ENCODE results near the gene CHRNB2.

The CHRNB2 gene

DNA sequence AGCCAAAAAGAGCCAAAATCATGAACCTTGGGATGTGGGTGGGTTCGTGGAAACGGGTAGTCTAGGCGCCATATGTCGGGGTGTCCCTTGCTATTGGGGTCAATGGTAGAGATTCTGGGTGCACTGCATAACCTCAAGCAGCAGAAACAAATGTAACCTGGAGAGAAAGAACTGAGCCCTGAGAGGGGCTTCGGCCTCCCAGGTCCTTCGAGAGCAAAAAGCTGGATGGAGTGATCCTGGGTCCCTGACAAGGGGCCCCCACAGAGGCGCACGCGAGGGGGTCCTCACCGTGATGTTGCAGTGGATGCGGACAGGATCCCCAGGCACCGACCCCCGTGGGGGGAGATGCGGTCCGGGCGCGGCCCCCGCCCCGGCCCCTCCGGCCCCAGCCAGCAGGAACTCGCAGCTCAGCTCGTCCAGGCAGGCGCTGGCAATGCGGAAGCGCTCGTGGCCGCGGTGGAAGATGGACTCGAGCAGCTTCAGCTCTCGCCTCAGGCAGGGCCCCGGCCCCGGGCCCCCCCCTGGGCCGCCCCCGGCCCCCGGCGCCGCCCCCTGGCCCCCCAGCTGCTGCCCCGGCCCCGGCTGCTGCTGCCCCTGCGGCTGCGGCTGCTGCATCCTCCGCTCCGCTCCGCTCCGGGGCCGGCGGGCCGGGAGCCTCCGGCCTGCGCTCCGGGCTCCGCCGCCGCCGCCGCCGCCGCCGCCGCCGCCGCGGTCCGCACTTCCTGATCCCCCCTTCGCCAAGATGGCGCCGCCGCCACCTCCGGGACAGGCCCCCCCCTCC is 9.4 kb upstream of the CHRNB2 start, which contains the start of gene UBE2Q1:
UBE2Q1 (minus strand) TSS at position 724 of the 781 bp plus-strand sequence; CDS start at position 615, 109 bp downstream.
- Histone ChIP-seq H3F3A (ENCODE audit: insufficient read depth, low read length) (peaks cover 16% of the 10 kb centered on the region), H3K4me3 (ENCODE audit: low read length) (peak within 1 kb of the TSS; percentile 88), H3K27ac (ENCODE audit: low read length) (peak within 1 kb of the TSS; percentile 54), H3K36me3 (replicated peaks; ENCODE audit: insufficient read depth, low read length) (peaks cover 20% of the 10 kb centered on the region), H3K4me1 (ENCODE audit: low read length) (peaks cover 16% of the 10 kb centered on the region), H3K27me3 (replicated peaks; ENCODE audit: insufficient read depth, low read length) (no peaks in the 10 kb centered on the region), H3K9ac (ENCODE audit: low read length) (peak within 1 kb of the TSS; percentile 87), H3K4me2 (ENCODE audit: low read depth, low read length) (peak within 1 kb of the TSS; percentile 96), H4K20me1 (ENCODE audit: insufficient read depth, low read length) (0 out of 2 replicates have a peak, but pooled peaks cover 10% of the 10 kb centered on the region), H3K9me2 (replicated peaks; ENCODE audit: insufficient read depth, low read length) (no peaks in the 10 kb centered on the region), H2AFZ (ENCODE audit: low read length) (peak within 1 kb of the TSS; percentile 74), H3K9me3 (replicated peaks; ENCODE audit: insufficient read depth, low read length) (no peaks in the 10 kb centered on the region), H3K79me2 (ENCODE audit: low read length) (peaks cover 43% of the 10 kb centered on the region)
- peak; percentile 58 for DNase-seq
- TF ChIP-seq, protein P1, sequence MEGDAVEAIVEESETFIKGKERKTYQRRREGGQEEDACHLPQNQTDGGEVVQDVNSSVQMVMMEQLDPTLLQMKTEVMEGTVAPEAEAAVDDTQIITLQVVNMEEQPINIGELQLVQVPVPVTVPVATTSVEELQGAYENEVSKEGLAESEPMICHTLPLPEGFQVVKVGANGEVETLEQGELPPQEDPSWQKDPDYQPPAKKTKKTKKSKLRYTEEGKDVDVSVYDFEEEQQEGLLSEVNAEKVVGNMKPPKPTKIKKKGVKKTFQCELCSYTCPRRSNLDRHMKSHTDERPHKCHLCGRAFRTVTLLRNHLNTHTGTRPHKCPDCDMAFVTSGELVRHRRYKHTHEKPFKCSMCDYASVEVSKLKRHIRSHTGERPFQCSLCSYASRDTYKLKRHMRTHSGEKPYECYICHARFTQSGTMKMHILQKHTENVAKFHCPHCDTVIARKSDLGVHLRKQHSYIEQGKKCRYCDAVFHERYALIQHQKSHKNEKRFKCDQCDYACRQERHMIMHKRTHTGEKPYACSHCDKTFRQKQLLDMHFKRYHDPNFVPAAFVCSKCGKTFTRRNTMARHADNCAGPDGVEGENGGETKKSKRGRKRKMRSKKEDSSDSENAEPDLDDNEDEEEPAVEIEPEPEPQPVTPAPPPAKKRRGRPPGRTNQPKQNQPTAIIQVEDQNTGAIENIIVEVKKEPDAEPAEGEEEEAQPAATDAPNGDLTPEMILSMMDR (IDR thresholded peaks at IDR 0.05; ENCODE audit: low read length): no peak
- TF ChIP-seq EZH2phosphoT487 (IDR thresholded peaks at IDR 0.05; ENCODE audit: low read length) (no peak), EZH2 (optimal IDR thresholded peaks at IDR 0.05; ENCODE audit: low read depth, low read length) (no peak)

DNA sequence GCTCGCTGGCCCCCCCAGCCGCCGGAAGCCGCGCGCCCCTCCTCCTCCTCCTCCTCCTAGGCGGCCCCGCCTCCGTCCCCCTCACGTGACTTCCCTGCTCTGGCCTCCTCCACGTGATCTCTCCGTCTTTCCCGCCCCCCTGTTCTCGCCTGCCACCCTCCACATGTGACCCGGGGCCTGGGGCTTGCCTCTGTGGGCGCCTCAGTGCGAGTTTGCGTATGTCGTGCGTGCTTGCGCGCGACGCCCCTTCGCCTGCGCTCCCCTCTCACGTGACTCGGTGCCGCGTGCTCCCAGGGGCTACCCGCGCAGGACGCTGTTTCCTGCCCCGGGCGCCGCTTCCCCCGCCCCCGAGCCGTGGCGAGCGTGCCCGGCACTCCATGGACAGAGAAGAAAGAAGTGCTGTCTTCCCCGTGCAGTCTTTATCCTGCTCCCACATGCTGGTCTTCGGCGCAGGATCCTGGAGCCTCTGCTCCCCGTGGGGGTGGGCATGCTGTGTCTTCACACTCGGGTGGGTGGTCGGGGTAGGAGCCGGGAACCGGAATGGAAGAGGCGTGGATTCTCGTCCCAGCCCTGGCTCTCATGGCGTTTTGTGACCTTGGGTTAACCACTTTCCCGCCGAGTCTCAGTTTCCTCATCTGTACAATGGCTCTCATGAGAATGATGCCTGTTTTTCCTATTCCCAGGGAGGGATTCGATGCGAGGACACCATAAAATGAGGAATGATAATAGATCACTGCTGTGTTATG is 8.7 kb upstream of the CHRNB2 start:
- Histone ChIP-seq H3K9ac (ENCODE audit: low read length) (peak overlapping the region; percentile 67), H3K9me2 (replicated peaks; ENCODE audit: insufficient read depth, low read length) (no peaks in the 10 kb centered on the region), H3K4me1 (ENCODE audit: low read length) (peaks cover 16% of the 10 kb centered on the region), H3K9me3 (replicated peaks; ENCODE audit: insufficient read depth, low read length) (no peaks in the 10 kb centered on the region), H3F3A (ENCODE audit: insufficient read depth, low read length) (peaks cover 16% of the 10 kb centered on the region), H2AFZ (ENCODE audit: low read length) (peak overlapping the region; percentile 74), H3K36me3 (replicated peaks; ENCODE audit: insufficient read depth, low read length) (peaks cover 16% of the 10 kb centered on the region), H3K4me3 (ENCODE audit: low read length) (peak overlapping the region; percentile 71), H3K27ac (ENCODE audit: low read length) (peak overlapping the region; percentile 54), H3K4me2 (ENCODE audit: low read depth, low read length) (peak overlapping the region; percentile 95), H3K27me3 (replicated peaks; ENCODE audit: insufficient read depth, low read length) (no peaks in the 10 kb centered on the region), H3K79me2 (ENCODE audit: low read length) (peaks cover 43% of the 10 kb centered on the region), H4K20me1 (ENCODE audit: insufficient read depth, low read length) (0 out of 2 replicates have a peak, but pooled peaks cover 10% of the 10 kb centered on the region)
- DNase-seq: peak; percentile 100
- TF ChIP-seq EZH2phosphoT487 (IDR thresholded peaks at IDR 0.05; ENCODE audit: low read length) (no peak), EZH2 (optimal IDR thresholded peaks at IDR 0.05; ENCODE audit: low read depth, low read length) (no peak)
- TF ChIP-seq, protein P1 (IDR thresholded peaks at IDR 0.05; ENCODE audit: low read length): no peak

DNA sequence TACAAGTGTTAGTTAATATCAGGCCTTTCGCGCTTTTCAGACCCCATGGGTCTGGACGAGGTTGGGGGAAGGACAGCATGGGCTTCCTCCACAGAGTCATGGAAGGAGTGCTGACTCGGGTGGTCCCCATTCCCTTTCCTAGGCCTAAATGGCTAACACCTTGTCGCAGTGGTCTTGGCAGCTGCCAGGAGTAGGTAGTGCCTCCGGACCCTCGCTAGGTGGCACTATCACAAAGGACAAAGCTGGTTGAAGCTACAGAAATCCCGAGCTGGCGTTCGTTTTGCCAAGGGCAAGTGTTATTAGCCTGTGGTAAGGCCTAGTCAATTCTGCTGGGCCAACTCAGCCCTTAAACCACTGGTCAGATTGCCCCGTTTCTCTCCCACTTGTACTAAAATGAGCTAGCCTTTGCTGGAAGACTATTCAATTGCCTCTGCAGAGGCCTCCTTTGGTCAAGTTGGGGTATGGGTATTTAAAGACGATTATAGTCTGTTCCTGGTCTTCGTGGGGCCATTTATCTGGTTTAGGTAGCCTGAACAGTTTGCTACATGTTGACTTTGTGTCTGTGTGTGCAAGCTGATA is 8.0 kb upstream of the CHRNB2 start:
- peak; percentile 97 for DNase-seq
- peak overlapping the region; percentile 74 for H2AFZ ChIP-seq (ENCODE audit: low read length)
- H3K4me1 ChIP-seq (ENCODE audit: low read length): peaks cover 16% of the 10 kb centered on the region
- H3K9me3 ChIP-seq (replicated peaks; ENCODE audit: insufficient read depth, low read length): no peaks in the 10 kb centered on the region
- peak overlapping the region; percentile 67 for H3K9ac ChIP-seq (ENCODE audit: low read length)
- H3K27me3 ChIP-seq (replicated peaks; ENCODE audit: insufficient read depth, low read length): no peaks in the 10 kb centered on the region
- 0 out of 2 replicates have a peak, but pooled peaks cover 10% of the 10 kb centered on the region for H4K20me1 ChIP-seq (ENCODE audit: insufficient read depth, low read length)
- H3K36me3 ChIP-seq (replicated peaks; ENCODE audit: insufficient read depth, low read length): peaks cover 9% of the 10 kb centered on the region
- no peaks in the 10 kb centered on the region for H3K9me2 ChIP-seq (replicated peaks; ENCODE audit: insufficient read depth, low read length)
- peaks cover 13% of the 10 kb centered on the region for H3F3A ChIP-seq (ENCODE audit: insufficient read depth, low read length)
- H3K27ac ChIP-seq (ENCODE audit: low read length): peak overlapping the region; percentile 54
- peak overlapping the region; percentile 95 for H3K4me2 ChIP-seq (ENCODE audit: low read depth, low read length)
- H3K4me3 ChIP-seq (ENCODE audit: low read length): peak overlapping the region; percentile 71
- TF ChIP-seq, protein P1 (IDR thresholded peaks at IDR 0.05; ENCODE audit: low read length): peak; percentile 100
- no peak for TF ChIP-seq EZH2 (optimal IDR thresholded peaks at IDR 0.05; ENCODE audit: low read depth, low read length)
- peaks cover 37% of the 10 kb centered on the region for H3K79me2 ChIP-seq (ENCODE audit: low read length)

Measured in MM.1S (cell line).